Measurements from ENCODE around the gene TBC1D4.

GRCh38 chr13:75432811-75433244, 49.1 kb downstream of the TBC1D4 start:
- no peak for TF ChIP-seq EZH2 (IDR thresholded peaks at IDR 0.05; ENCODE audit: insufficient read depth, poor library complexity, severe bottlenecking)
- TF ChIP-seq EZH2phosphoT487 (IDR thresholded peaks at IDR 0.05; ENCODE audit: insufficient read depth, low read depth), result no peak

Data from GM23248 (cell line).